Stimulated activated CD4-positive, alpha-beta T cell treated with anti-CD3 and anti-CD28 coated beads, Interleukin-12 subunit alpha, Interleukin-12 subunit beta, amount 100 ng/mL, for 4 hours (primary cell): Measurements from ENCODE around the gene AHI1.

Source experiments
- DNase-seq: peaks from one replicate; pipeline ENCODE4 v3.0.0-alpha.2; 2020

Gene AHI1

DNA sequence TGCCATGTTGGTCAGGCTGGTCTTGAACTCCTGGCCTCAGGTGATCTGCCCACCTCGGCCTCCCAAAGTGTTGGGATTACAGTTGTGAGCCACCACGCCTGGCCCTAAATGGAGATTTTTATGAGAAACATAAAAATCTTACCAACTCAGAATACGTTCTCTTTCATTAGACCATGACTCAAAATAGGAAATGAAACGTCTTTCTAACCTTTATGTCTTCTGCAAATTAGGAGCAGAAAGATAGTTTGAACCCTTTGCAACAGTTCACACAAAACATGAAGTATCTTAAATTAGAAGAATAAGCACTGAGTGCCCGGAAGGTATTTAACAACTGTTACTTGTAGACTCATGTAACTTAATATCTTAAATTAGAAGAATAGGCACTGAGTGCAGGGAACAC, 48.3 kb downstream of the AHI1 start:
- DNase-seq = no peak

DNA sequence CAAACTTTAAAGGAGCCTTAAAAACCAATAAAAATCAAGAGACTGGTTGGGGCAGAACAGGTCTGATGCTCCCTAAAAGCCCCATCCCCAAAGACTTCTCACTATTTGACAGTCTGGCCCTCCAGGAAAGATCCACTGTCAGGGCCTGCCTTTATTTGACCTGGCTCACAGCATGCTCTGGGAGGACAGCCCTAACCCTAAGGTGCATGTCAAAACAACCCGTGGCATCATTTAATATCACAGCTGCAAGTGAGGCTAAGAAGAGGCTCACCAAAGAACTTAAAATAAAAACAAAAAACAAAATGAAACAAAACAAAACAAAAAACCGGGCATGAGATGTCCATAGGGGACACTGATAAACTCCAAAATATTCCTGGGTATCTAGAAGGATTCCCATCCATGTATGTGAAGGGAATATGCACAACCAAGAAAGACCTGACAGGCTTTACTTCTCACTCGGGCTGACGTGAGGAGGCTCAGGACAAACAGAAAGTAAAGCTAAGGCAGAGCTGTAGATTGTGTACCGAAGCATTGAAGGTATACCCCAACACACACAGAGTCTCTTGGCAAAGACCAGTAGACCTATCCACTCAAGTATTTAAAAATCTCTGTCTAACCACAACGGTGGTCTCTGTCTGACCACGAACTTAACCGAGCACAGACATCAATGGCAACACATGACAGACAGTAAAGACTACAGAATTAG, 57.3 kb downstream of the AHI1 start:
- no peak for DNase-seq

DNA sequence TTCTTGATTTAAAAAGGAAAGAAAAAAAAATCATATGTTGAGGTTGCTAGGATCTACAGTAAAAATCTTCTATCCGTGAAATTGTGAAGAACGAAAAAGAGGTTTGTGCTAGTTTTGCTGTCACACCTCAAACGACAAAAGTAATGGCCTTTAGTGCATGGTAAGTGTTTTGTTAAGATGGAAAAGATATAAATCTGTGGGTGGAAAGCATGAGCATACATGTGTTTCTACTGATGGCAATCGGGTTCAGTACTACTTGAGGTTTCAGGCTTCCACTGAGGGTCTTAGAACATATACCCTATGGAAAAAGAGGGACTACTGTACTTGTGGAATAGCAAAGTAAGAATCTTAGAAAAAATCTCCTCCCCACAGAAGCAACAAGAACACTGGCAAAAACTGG, 58.0 kb downstream of the AHI1 start:
- no peak for DNase-seq

DNA sequence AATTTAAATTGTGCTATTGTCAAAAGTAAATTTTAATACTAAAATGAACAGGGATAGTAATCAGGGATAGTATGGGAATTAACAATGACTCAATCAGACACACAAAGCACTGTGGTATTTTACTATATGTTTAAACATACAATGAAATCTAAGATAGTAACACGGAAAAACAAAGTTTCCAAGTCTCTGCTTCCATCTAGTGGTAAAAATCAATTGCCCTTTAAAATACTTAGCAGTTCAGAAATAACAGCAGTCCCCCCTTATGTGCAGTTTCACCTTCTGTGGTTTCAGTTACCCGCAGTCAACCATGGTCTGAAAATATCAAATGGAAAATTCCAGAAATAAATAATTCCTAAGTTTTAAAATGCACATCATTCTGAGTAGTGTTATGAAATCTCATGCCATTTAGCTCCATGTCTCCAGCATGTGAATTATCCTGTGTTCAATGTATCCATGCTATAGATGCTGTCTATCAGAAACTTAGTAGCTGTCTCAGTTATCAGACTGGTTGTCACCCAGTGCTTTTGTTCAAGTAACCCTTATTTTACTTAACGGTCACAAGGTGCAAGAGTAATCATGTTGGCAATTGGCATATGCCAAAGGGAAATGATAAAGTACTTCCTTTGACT, 58.5 kb downstream of the AHI1 start:
- no peak for DNase-seq

DNA sequence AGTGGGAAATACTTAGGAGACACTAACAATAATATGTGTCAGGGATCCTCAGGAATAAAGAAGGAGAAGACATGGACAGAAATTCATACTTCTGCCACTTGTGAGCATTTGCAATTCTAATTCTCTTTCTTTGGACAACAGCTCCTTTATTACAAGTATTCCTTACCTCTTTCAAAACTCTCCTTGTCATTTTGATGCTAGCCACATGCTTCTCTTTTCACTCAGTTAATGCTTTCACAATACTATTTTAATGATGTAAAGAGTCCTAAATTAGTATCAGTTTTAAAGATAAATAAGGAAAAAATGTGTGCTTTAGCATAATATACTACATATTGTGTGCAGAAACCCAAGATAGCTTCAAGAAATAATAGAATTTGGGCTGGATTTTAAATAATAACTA, 62.5 kb downstream of the AHI1 start:
- no peak for DNase-seq

DNA sequence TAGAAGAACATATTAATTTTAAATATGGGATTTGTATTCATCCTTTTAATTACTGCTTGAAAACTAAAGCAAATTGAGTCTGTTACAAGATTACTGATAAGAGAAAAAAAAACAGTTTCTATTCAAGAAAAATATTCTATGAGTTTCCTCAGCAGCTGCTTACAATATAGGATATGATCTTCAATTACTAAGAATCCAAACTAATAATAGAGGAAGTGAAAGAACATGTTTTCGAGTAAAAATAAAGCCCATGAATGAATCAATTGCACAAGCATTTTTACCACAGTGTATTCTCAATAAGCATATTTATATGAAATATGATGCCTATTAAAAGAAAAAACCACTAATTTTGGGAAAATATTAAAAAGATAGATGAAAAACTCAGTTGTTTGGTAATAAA, 63.4 kb downstream of the AHI1 start:
- no peak for DNase-seq

DNA sequence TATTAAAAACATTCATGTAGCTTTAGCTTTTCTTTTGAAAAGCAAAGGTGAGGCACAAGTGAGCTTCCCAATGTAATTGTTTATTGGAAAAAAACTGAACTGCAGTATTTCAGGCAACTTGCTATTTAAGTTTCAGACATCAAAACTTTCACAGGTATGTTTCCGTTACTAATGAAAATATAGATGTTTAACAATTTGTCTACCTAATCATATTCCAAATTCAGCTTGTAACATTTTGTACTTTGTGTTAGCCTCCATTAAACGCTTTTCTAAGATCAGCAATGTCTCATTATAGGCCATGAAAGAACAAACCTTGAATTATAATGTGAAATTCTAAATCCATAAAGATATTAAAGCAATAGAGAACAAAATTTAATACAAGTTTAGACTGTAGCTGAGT, 69.5 kb downstream of the AHI1 start:
- no peak for DNase-seq

DNA sequence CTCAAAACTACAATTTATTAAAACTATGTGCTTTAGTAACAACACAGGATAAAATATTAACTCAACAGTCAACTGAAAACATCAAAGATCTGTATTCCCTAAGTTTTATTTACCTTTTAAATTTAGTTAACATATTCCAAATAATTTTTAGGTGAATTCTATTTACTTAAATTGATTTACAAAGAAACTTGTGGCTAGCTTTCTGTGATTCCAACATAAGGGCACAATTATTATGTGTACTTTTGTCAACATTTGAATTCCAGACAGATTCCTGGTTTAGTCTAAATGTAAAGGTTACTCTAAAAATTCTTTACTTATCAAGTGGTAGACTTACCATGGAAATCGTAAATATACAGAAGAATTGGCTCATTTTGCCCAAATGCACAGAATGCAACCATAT, 70.7 kb downstream of the AHI1 start:
- no peak for DNase-seq

DNA sequence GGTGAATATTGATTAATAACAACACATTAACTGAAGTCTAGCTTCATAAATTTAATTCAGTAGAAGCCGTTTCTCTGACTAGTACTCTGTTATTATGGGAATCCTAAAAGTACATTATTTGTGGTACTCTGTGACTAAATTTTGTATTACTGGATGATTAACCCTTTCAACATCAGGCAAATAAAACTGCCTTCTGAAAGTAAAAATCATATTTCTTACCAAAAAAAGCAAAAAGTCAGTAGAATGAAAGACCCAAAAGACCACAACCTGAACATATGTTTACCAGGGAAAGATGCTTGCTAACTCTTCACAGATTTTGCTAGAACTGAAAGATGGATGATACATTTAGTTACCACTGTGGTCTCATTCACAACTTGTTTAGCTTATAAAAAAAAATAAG, 73.2 kb downstream of the AHI1 start:
- DNase-seq = no peak

DNA sequence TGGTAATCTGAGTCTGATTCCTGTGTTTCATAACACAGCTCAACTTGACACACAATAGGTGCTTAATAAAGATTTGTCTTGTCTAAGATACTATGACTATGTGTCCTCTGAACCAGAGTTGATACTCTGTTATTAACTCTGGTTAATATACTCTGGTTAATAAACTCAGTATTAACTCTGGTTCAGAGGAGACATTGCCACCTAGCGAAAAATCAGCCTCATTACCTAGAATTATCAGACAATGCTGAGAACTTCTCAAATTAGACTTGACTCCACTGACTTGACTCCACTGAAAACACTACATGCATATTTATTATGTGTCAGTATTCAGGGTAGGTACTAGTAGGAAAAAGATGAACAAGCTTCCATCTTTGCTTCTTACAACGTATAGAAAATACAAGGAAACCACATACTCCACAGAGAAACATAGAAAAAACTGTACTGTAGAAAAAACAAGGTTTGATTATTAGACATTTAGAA, 73.9 kb downstream of the AHI1 start:
- DNase-seq = no peak

DNA sequence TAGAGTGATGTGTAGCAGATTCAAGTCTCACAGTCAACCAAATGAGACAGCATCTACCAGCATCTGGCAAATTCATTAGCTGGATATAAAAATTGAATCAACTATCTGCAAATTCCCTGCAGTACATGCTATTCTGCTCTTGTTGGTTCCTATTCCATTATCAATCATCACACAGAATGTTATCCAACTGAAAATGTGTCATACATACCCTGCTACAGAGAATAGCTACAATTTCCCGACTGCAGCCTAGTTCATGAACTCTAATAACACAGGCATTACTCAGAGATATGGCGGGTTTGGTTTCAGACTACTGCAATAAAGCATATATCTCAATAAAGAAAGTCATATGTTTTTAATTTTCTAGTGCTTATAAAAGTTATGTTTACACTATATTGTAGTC, 78.4 kb downstream of the AHI1 start:
- no peak for DNase-seq

DNA sequence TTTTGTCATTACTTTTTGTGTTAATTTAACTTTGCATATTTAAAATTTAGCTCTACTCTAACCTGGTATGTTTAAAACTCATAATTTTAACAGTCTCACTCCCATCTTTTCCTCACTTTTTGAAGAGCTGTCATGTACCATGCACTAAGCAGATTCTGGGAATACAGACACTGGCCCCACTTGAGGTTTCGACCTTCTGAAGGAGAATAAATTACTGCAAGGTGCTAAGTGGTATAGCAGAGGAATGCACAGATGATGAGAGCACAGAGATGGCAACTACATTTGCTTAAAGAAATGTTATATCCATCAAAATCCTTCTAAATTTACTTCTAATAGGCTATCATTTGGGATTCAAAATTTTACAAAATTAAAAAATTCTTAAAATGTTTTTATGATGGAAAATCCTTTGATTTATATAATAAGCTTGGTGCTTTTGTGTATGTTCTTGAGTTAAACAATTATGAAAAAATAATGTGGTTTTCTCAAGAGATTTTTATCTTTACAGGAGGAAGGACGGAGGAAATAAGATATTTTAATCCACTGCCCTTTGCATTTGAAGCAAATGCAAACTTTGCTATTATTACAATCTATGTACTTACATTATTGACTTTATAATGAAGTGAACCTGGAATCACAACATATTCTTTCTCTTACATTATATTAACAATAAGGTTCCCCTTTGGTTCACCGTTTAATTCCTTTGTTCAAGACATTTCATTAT, 79.3 kb downstream of the AHI1 start:
- DNase-seq = no peak

DNA sequence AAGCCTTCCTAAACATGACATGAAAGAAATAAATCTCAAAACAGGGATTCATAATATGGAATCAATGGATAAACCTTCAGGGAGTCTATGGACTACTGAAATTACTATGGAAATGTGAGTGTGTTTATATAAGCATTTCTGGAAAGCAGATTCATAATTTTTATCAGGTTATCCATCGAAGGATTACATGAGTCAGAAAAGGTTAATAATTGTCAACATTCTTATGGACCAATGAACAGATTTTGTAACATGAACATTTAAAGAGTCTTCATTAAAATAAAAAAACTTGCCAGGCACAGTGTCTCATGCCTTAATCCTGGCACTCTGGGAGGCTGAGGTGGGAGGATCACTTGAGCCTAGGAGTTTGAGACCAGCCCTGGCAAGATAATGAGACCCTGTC, 84.8 kb downstream of the AHI1 start:
- DNase-seq = no peak

DNA sequence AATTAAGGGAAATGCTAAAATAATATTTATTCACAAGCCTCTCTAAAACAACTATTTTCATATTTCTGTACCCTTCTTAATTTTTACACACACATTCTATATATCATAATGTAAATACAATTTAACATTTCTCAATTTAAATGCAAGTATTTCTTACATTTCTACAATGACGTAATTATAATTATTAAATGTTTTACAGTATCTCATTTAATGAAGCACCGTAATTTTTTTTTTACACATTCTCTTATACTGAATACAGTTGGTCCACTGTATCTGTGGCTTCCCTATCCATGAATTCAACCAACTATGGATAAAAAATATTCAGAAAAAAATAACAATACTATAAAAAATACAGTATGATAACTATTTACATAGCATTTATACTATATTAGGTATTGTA, 85.7 kb downstream of the AHI1 start:
- no peak for DNase-seq

DNA sequence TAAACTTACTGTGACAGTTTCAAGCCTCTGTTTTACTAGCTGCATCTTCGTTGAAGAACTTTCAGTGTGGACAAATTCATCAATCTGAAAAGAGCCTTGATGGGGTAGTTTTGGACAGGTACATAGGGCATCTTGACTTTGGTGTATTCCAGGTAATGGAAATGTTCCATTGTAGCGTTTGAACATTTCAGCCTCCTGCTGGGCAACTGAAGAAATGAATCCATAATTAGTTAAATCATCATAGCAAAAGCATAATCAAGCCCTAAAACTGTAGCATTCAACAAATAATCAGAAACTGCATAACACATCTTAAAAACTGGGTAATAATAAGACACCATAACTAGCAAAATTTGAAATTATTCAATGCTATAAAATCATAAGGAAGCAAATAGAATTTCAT, 86.2 kb downstream of the AHI1 start:
- DNase-seq = no peak

DNA sequence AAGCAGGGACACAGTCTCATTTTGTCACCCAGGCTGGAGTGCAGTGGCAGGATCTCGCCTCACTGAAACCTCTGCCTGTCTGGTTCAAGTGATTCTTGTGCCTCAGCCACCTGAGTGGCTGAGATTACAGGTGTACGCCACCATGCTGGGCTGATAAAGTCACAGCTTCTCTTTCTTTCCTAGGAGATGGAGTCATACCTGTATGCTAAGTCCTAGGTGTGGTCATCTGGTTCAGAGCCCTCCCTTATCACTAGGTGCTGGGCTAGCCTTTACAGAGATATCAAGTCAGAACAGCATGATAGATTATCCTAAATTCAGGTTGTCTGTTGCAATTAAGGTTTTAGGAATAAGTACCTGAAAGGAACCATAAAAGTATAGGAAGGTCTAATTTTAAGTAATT, 86.7 kb downstream of the AHI1 start:
- DNase-seq = no peak

DNA sequence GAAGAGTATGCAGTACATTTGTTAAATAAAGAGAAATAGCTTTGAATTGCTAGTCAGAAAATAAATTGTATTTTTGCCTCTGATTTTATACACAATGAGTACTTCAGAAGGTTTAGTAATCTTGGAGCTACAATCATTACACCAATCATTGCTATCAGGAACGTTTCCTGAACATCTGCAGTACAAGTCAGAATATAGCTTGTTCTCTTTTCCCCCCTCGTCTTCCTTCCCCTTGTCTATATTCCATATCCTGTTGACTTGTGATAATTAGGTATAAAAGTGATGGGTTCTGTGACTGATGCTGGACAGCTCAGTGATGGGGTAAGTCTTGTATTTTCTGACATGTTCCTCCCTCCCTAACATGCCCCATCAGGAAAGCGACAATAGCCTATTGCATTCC, 94.0 kb downstream of the AHI1 start:
- DNase-seq = no peak

DNA sequence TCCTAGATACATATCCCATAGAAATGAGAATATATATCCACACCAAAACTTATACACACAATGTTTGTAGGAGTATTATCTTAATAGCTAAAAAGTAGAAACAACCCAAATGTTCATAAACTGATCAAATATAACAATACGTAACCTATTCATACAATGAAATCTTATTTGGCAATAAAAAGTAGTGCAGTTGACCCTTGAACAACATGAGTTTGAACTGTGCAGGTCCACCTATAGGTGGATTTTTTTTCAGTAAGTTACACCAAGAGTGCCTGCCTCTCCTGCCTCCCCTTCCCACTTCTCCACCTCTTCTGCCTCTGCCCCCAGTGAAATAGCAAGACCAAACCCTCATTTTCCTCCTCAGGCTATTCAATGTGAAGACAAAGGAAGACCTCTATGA, 95.2 kb downstream of the AHI1 start:
- no peak for DNase-seq

DNA sequence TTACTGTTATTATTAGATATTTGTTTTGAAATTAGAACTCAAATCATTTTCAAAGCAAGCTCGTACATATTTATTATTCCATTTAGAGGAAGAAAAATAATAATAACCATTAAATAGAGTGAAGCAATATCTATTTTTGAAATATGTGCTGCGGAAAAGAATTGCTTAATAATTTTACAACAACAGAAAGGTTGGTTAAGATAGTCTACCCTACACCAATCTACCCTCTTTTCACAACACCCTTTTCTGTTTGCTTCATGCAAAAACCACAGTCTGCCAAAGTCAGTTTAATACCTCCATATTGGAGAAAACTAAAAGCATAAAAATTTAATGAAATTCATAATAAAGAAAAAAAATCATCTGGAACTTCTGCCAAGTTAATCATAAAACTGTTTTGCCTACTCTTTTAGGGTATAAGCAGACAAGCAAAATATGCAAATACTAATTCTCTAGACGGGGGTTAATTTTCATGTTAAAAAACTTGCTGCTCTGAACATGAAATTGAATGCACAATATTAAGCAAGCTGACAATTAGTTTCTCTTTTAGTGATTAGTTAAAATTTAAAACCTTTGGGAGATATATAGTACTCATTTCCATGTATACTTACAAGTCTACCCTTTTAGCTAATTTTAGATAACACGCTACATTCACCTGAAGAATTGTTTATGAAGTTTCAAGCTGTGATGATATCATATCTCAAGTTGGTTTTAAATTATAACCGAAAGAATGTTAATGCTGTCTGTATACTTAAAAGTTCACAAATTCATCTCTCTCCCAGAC, 100.2 kb downstream of the AHI1 start:
- no peak for DNase-seq

DNA sequence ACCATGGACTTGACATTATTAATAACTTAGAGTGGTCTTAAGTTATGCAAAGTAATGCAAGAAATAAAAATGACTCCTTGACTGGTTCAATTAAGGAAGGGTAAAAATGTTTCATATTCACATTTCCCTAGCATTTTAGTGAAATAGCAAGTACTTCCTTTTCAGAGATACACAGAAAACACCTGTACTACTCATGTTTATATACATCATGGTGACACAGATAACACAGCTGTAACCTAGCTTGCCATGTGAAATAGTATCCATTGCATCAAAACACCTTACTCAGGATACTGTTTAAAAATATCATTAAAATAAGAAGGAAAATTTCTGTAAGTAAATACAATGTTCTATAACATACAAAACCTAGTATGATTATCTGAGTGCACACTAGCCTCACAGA, 102.4 kb downstream of the AHI1 start:
- DNase-seq = no peak

DNA sequence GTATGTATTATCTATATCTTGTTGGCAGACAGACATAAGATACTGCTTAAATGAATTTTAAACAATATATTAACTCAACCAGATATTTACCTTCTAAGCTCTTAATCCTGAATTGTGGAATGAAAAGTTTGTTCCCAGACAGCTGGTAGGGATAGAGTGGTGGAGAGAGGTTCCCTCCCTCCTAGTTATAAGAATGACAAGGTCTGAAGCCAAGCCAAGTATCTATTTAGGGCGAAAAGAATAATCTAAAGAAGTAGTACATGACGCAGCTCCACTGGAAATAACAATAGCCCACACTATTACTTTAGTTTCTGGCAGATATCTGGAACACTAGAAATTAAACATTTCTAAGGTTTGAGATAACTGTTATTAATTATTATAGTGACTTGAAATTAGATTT, 104.3 kb downstream of the AHI1 start:
- no peak for DNase-seq

DNA sequence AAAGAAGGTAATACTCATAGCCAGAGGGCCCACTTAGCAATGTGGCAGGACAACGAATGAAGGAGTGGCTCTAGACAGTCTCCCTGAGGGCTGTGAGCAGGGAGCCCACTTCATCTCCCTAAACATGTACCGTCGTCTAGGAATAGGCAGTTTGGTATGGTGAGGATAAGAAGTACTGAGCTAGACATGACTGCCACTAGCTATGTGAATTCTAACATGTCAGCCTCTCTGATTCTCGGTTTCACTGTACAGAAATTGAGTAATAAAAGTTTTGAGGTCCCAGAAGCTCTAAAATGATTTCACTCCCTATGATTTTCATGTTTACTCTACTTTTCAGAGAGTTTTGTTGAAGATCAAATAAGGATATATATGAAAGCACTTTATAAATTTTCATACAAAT, 107.1 kb downstream of the AHI1 start:
- no peak for DNase-seq

DNA sequence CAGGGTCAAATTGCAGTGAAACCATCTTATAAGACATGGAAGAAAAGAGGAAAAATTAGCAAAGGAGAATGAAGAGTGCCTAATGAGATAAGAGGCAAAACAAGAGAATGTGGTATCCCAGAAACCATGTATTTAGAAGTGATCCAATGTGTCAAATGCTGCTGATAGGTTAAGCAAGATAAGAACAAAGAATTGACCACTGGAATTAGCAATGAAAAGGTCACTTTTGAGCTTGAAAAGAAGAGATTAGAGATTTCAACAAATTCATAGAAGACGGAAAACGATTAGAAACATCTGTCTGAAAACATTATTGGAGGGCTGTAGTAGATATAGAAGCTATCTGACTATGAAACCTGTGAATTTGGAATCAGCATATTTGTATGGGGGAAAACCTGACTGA, 112.2 kb downstream of the AHI1 start:
- DNase-seq = no peak

DNA sequence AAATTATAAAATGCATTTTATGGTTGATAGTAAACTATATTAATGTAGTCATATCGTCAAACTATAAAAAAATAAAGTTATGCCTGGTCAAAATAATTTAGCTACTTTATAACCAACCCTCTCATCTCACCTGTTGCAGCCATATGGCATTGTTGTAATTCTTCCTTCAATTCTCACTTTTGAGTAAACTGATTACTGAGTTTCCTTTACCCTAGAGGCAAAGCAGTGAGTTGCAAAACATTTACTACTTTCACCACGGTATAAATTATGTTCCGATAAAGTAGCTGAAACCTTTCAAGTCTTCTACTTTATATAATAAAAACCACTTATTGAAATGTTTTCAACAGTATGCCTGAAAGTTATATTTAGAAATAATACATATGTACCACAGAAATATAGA, 113.8 kb downstream of the AHI1 start:
- no peak for DNase-seq
